Neuronal stem cell (in vitro differentiated cells): ENCODE data around the gene PCYT1A.

Experiments used
- DNase-seq: peaks from one replicate; pipeline ENCODE4 v3.0.0-alpha.2; 2013; ENCODE audit warnings: low spot score
- H2AFZ ChIP-seq: one replicate; pipeline ENCODE4 v1.6.1; 2013; ENCODE audit warnings: mild to moderate bottlenecking, low read length, inconsistent platforms
- H2AK5ac ChIP-seq: 2 replicates; pipeline ENCODE4 v1.6.1; 2013; ENCODE audit warnings: low read depth, mild to moderate bottlenecking, inconsistent platforms, low read length, moderate library complexity, mixed read lengths
- H2BK120ac ChIP-seq: 2 replicates; pipeline ENCODE4 v1.6.1; 2013; ENCODE audit warnings: low read depth, mild to moderate bottlenecking, inconsistent platforms, low read length, moderate library complexity, mixed read lengths
- H2BK12ac ChIP-seq: one replicate; pipeline ENCODE4 v1.6.1; 2013; ENCODE audit warnings: low read length, inconsistent platforms
- H2BK15ac ChIP-seq: 2 replicates; pipeline ENCODE4 v1.6.1; 2013; ENCODE audit warnings: mild to moderate bottlenecking, low read length, inconsistent platforms, mixed read lengths
- H2BK5ac ChIP-seq: one replicate; pipeline ENCODE4 v1.6.1; 2013; ENCODE audit warnings: inconsistent platforms, mild to moderate bottlenecking, low read length, moderate library complexity
- H3K14ac ChIP-seq: one replicate; pipeline ENCODE4 v1.6.1; 2013; ENCODE audit warnings: low read length, inconsistent platforms
- H3K18ac ChIP-seq: 2 replicates; pipeline ENCODE4 v1.6.1; 2013; ENCODE audit warnings: low read length, inconsistent platforms
- H3K23ac ChIP-seq: 2 replicates; pipeline ENCODE4 v1.6.1; 2013; ENCODE audit warnings: low read depth, mild to moderate bottlenecking, mixed read lengths, low read length, inconsistent platforms; ENCODE audit not compliant: poor library complexity
- H3K27ac ChIP-seq: replicated peaks from 3 replicates; pipeline ENCODE4 v1.5.1; 2013; ENCODE audit warnings: low read length, inconsistent platforms
- H3K27me3 ChIP-seq, 3 experiments: 2 replicates each; pipeline ENCODE4 v1.6.1; 2013; ENCODE audit warnings: low read length in 3 of 3, mild to moderate bottlenecking in 2 of 3, inconsistent platforms in 1 of 3, low read depth in 1 of 3, mixed read lengths in 1 of 3, moderate library complexity in 1 of 3; ENCODE audit not compliant: control insufficient read depth in 3 of 3, insufficient read depth in 3 of 3
- H3K36me3 ChIP-seq, 2 donors: replicated peaks in 1 of 2; 2 replicates each; pipeline ENCODE4 v1.6.1; 2013; ENCODE audit warnings: low read length in 2 of 2; ENCODE audit not compliant: control insufficient read depth in 2 of 2, insufficient read depth in 2 of 2
- H3K4ac ChIP-seq: 2 replicates; pipeline ENCODE4 v1.6.1; 2013; ENCODE audit warnings: inconsistent platforms, mild to moderate bottlenecking, low read length, moderate library complexity
- H3K4me1 ChIP-seq, 2 donors: 1 replicate in 1 of 2; 2 replicates in 1 of 2; pipeline ENCODE4 v1.6.1; 2013; ENCODE audit warnings: low read length in 2 of 2, low read depth in 1 of 2; ENCODE audit not compliant: control insufficient read depth in 2 of 2, insufficient read depth in 1 of 2
- H3K4me2 ChIP-seq: one replicate; pipeline ENCODE4 v1.6.1; 2013; ENCODE audit warnings: mild to moderate bottlenecking, low read length, inconsistent platforms; ENCODE audit not compliant: insufficient read depth, poor library complexity, severe bottlenecking
- H3K4me3 ChIP-seq, 2 donors: 2 replicates each; pipeline ENCODE4 v1.5.1; 2013; ENCODE audit warnings: low read length in 2 of 2, mild to moderate bottlenecking in 2 of 2, inconsistent platforms in 1 of 2, moderate library complexity in 1 of 2
- H3K79me1 ChIP-seq: one replicate; pipeline ENCODE4 v1.6.1; 2013; ENCODE audit warnings: low read depth, mild to moderate bottlenecking, inconsistent platforms, low read length, moderate library complexity
- H3K9ac ChIP-seq: one replicate; pipeline ENCODE4 v1.6.1; 2013; ENCODE audit warnings: mild to moderate bottlenecking, low read depth, low read length, inconsistent platforms; ENCODE audit not compliant: poor library complexity
- H3K9me3 ChIP-seq, 2 donors: replicated peaks in 1 of 2; 2 replicates each; pipeline versions ENCODE3 to v1.6.1; 2013; ENCODE audit warnings: low read length in 2 of 2, mild to moderate bottlenecking in 2 of 2, inconsistent platforms in 1 of 2, low read depth in 1 of 2, mixed read lengths in 1 of 2, moderate library complexity in 1 of 2; ENCODE audit not compliant: control insufficient read depth in 2 of 2, insufficient read depth in 1 of 2
- H4K8ac ChIP-seq: one replicate; pipeline ENCODE4 v1.6.1; 2013; ENCODE audit warnings: low read depth, mild to moderate bottlenecking, inconsistent platforms, low read length, moderate library complexity
- H4K91ac ChIP-seq: one replicate; pipeline ENCODE4 v1.6.1; 2013; ENCODE audit warnings: low read length, low read depth, mild to moderate bottlenecking, inconsistent platforms; ENCODE audit not compliant: poor library complexity
- WGBS, 2 donors: extraction: QIAGEN DNeasy Blood & Tissue Kit; methylation state at CpG; one replicate each; pipeline ENCODE4 v1.1.7; 2013; ENCODE audit warnings: missing lambda C conversion rate in 2 of 2, mixed read lengths in 1 of 2; ENCODE audit not compliant: insufficient read length in 2 of 2, insufficient replicate concordance in 1 of 2; ENCODE audit errors: extremely low coverage in 2 of 2; 5-methylcytosine and 5-hydroxymethylcytosine counted together

The PCYT1A gene

DNA sequence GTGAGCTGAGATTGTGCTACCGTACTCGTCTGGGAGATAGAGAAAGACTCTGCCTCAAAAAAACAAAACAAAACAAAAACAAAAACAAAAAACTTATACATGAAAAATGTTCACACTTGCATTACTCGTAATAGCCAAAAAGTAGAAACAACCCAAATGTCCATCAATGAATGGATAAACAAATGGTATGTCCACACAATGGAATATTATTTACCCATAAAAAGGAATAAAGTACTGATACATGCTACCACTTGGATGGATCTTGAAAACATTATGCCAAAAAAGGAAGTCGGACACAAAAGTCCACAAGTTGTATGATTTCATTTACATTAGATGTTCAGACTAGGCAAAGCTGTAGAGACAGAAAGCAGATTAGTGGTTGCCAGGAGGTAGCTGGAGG lies 26.7 kb downstream of the PCYT1A start:
- no peak overlapping the region for H3K4me2 ChIP-seq
- no peak overlapping the region for H3K18ac ChIP-seq
- peaks cover 0 to 1% of the 10 kb centered on the region in 2 donors for H3K4me1 ChIP-seq
- H4K8ac ChIP-seq = no peak overlapping the region
- no peak overlapping the region for H2AFZ ChIP-seq
- no peak overlapping the region for H2BK12ac ChIP-seq
- no CpG with 5 or more reads among the region's 4 CpGs for WGBS, 2 donors
- H3K79me1 ChIP-seq = no peaks in the 10 kb centered on the region
- peaks cover 3 to 36% of the 10 kb centered on the region in 2 donors for H3K36me3 ChIP-seq
- H3K4me3 ChIP-seq = no peak overlapping the region
- no peak overlapping the region for H3K9ac ChIP-seq
- no peak for DNase-seq
- H3K27ac ChIP-seq = no peak overlapping the region
- no peak overlapping the region for H2BK15ac ChIP-seq
- H3K4ac ChIP-seq = no peak overlapping the region
- H3K14ac ChIP-seq = no peak overlapping the region
- H3K27me3 ChIP-seq = no peaks in the 10 kb centered on the region
- H3K9me3 ChIP-seq = peaks cover 0 to 4% of the 10 kb centered on the region in 2 donors
- no peak overlapping the region for H4K91ac ChIP-seq
- no peak overlapping the region for H3K23ac ChIP-seq
- H2AK5ac ChIP-seq = no peak overlapping the region
- no peak overlapping the region for H2BK120ac ChIP-seq
- H2BK5ac ChIP-seq = no peak overlapping the region

- no peaks in the 10 kb centered on the region for H3K4me1 ChIP-seq
- no peak overlapping the region for H3K23ac ChIP-seq
- no peak overlapping the region for H2BK120ac ChIP-seq
- H2AK5ac ChIP-seq = no peak overlapping the region
- H3K27me3 ChIP-seq = no peaks in the 10 kb centered on the region
- no peak overlapping the region for H2BK5ac ChIP-seq
- WGBS, 2 donors = no CpG with 5 or more reads among the region's 1 CpG
- H3K4ac ChIP-seq = no peak overlapping the region
- peaks cover 3 to 32% of the 10 kb centered on the region in 2 donors for H3K36me3 ChIP-seq
- H3K14ac ChIP-seq = no peak overlapping the region
- H3K9ac ChIP-seq = no peak overlapping the region
- no peak overlapping the region for H2BK15ac ChIP-seq
- no peak overlapping the region for H2BK12ac ChIP-seq
- no peak overlapping the region for H2AFZ ChIP-seq
- DNase-seq = no peak
- no peak overlapping the region for H3K27ac ChIP-seq
- H4K91ac ChIP-seq = no peak overlapping the region
- H3K4me3 ChIP-seq = no peak overlapping the region
- no peaks in the 10 kb centered on the region for H3K9me3 ChIP-seq
- peaks cover 2% of the 10 kb centered on the region for H3K79me1 ChIP-seq
- no peak overlapping the region for H3K4me2 ChIP-seq
- H3K18ac ChIP-seq = no peak overlapping the region
- no peak overlapping the region for H4K8ac ChIP-seq
Measured at GRCh38 chr3:196255776-196256175, 31.8 kb downstream of the PCYT1A start.

GRCh38 chr3:196254376-196255283 lies 32.9 kb downstream of the PCYT1A start:
- Histone ChIP-seq H4K8ac (no peak overlapping the region), H3K9me3 (no peaks in the 10 kb centered on the region), H2AK5ac (no peak overlapping the region), H3K4ac (no peak overlapping the region), H2BK5ac (no peak overlapping the region), H3K4me1 (no peaks in the 10 kb centered on the region), H3K4me3 (no peak overlapping the region), H3K9ac (no peak overlapping the region), H3K18ac (no peak overlapping the region), H3K79me1 (peaks cover 3% of the 10 kb centered on the region), H3K36me3 (peaks cover 3 to 27% of the 10 kb centered on the region in 2 donors), H2AFZ (no peak overlapping the region), H3K27ac (no peak overlapping the region), H4K91ac (no peak overlapping the region), H2BK15ac (no peak overlapping the region), H2BK12ac (no peak overlapping the region), H2BK120ac (no peak overlapping the region), H3K4me2 (no peak overlapping the region), H3K27me3 (no peaks in the 10 kb centered on the region), H3K14ac (no peak overlapping the region), H3K23ac (no peak overlapping the region)
- DNase-seq = no peak
- no CpG with 5 or more reads among the region's 5 CpGs for WGBS, 2 donors

DNA sequence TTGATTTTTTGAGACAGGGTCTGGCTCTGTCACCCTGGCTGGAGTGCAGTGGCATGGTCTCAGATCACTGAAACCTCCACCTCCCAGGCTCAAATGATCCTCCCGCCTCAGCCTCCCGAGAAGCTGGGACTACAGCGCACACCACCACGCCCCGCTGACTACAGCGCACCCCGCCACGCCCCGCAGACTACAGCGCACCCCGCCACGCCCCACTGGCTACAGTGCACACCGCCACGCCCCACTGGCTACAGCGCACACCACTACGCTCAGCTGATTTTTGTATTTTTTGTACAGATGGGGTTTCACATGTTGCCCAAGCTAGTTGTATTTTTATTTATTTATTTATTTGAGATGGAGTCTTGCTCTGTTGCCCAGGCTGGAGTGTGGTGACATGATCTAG lies 35.6 kb downstream of the PCYT1A start:
- H3K18ac ChIP-seq = no peak overlapping the region
- H3K36me3 ChIP-seq = peaks cover 6 to 30% of the 10 kb centered on the region in 2 donors
- no CpG with 5 or more reads among the region's 16 CpGs for WGBS, 2 donors
- H2BK12ac ChIP-seq = no peak overlapping the region
- no peak for DNase-seq
- H3K4me2 ChIP-seq = no peak overlapping the region
- H2BK15ac ChIP-seq = no peak overlapping the region
- H3K79me1 ChIP-seq = peaks cover 3% of the 10 kb centered on the region
- H2AK5ac ChIP-seq = no peak overlapping the region
- H3K14ac ChIP-seq = no peak overlapping the region
- H3K4me1 ChIP-seq = no peaks in the 10 kb centered on the region
- no peak overlapping the region for H2AFZ ChIP-seq
- H3K9me3 ChIP-seq = no peaks in the 10 kb centered on the region
- H3K23ac ChIP-seq = no peak overlapping the region
- no peaks in the 10 kb centered on the region for H3K27me3 ChIP-seq
- no peak overlapping the region for H4K8ac ChIP-seq
- no peak overlapping the region for H2BK5ac ChIP-seq
- H4K91ac ChIP-seq = no peak overlapping the region
- no peak overlapping the region for H3K4ac ChIP-seq
- H3K4me3 ChIP-seq = no peak overlapping the region
- H3K27ac ChIP-seq = no peak overlapping the region
- H3K9ac ChIP-seq = no peak overlapping the region
- H2BK120ac ChIP-seq = no peak overlapping the region
